DMS114 treated with DMSO at 0.1 percent for 48 hours (cell line): ENCODE data around the gene BTBD6.

Source experiments
- DNase-seq: peaks from one replicate; lab custom pipeline; 2025; ENCODE audit not compliant: unreplicated experiment; lab: John Stamatoyannopoulos, UW

Gene BTBD6

DNA sequence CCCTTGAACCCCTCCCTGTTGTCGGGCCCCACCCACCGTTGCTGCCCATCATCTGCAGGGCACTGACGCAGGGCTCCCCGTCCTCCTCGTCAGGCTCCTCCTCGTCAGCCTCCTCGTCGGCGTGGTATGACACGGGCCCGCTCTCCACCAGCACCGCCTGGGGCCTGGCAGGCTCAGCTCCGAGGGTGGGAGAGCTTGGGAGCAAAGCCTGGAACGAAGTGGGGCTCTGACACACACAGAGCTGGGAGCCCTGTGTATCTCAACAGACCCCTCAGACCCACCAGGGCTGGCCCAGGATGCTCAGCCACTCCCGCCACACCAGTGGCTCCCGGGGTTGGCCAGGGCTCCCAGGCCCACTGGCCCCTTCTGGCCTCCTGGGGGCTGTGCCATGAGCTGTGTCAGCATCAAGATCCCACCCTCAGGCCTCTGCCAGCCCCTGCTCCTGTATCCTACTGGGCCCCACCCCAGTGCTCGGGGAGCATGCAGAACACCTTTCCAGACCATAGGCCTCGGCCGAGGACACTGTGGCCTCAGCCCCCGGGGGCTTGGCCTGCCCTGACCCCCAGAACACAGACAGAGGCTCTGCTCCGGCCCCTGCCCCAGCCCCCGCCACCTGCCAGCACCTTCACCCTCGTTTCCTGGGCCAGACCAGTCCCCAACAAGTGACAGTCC, 37.1 kb upstream of the BTBD6 start:
- DNase-seq: no peak

DNA sequence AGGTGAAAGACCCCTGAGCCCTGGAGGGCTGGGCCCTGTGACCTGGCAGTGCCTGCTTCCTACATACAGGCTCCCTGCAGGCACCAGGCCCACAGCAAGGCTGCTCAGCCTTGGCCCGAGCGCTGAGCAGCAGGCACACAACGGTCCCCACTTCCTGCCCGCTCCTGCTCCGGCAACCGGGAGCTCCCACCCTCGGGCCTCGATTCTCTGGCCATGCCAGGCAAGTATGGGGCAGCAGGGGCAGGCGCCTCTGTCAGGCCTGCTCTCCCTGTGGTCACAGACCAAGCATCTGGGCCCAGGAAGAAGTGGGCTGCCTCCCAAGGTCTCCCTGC, 36.6 kb upstream of the BTBD6 start:
- DNase-seq: no peak

DNA sequence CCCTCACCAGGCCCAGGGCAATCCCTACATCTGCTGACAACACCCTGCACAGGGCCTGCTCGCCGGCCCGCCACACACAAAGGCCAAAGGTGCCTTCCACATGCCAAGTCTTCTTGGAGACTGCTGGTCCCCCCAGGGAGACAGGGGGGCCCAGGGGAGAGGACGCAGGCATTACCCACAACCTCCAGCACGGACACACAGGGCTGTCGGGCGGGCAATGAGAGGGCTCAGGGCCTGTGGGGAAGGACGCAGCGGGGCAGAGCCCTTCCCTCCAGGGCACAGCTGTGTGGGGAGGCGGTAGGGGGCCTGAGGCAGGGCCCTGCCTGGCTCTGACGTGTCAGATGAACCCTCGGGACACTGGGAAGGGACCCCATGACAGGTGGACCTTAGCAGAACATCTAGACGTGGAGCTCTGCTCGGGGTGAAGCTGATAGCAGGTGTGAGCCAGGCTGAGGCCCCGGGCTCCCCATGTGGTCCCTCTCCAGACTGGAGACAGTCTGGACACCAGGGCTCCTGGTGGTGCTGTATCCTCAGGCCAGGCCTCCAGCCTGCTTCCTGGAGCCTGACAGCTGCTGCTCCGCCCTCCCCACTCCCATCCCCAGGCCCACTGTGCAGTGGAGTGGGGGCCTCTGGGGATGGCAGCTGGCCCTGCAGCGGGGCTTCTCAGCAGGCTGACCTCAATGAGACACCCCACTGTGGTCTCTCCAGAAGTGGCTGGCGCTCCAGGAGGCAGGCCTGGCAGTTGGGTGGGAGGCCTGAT, 35.6 kb upstream of the BTBD6 start:
- no peak for DNase-seq

DNA sequence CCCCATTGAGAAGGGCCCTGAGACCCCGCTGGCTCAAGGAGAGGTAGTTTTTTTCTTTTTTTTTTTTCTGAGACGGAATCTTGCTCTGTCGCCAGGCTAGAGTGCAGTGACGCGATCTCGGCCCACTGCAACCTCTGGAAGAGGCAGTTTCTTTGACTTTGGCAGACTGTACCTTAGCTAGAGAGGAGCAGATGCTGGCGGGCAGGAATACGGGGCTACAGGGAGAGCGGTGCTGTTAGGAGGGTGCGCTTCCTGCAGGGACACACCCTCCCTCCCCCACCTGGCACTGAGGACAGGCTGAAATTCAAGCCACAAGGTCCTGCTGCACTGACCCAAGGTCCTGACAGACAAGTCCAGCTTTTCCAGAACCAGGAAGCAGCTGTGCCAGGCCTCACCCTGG, 35.0 kb upstream of the BTBD6 start:
- no peak for DNase-seq

DNA sequence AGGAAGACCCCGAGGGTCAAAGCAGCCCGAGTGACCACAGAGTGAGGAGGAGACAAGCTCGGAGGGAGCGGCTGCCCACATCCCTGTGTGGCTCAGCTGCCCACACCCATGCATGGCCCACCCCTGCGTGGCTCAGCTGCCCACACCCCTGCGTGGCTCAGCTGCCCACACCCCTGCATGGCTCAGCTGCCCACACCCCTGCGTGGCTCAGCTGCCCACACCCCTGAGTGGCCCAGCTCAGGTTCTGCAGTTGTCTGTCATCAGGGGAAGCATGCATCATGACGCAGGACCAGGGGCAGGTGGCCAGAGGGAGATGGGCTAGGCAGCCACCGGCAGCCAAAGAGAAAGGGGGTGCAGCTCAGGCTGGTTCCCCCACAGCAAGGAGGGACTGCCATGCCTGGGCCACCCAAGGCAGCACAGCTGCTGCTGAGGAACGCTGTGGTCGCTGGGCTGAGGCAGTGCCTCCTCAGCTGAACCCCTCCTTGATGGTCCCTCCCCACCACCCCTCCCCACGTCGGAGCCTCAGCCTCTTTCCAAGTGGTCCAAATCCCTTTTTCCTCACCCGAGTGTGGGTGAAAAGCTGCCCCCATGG, 33.9 kb upstream of the BTBD6 start:
- no peak for DNase-seq

DNA sequence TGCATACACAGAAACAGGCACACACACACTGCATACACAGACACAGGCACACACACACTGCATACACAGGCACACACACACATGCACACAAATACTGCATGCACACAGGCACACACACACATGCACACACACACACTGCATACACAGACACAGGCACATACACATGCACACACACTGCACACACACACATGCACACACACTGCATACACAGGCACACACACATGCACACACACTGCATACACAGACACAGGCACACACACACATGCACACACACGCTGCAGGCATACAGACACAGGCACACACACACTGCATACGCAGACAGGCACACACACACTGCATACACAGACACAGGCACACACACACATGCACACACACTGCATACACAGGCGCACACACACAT, 32.7 kb upstream of the BTBD6 start:
- DNase-seq: no peak

DNA sequence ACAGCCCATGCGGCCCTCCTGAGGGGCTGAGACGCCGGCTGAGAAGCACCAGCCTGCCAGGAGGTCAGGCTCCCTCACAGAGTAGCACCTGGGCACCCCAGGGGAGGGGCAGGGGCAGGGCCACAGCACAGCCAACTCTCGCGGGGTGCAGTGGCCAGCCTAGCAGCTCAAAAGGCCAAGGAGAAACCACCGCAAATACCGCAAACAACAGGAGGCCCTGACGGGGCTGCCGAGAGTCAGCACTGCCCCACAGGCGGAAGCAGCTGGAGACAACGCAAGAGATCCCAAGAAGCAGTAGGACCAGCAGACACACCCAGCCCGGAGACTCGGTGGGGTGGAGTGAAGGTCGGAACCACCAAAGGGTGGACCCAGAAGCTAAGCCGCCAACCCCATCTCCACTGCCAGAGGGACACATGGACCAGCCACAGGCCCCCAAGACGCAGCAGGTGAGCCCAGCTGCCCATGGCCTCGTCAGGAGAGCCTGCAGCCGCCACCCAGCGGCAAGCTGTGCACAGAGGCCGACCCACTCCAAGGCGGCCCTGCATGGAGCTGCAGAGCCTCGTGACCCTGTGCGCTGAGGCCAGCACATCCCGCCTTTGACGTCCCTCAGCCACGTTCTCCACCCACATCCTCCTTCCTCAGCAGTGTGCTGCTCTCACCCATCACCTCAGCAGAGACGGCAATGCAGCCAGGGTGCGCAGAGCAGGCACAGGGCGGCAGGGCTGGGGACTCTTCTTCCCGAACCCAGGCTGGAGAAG, 31.7 kb upstream of the BTBD6 start:
- DNase-seq: no peak

DNA sequence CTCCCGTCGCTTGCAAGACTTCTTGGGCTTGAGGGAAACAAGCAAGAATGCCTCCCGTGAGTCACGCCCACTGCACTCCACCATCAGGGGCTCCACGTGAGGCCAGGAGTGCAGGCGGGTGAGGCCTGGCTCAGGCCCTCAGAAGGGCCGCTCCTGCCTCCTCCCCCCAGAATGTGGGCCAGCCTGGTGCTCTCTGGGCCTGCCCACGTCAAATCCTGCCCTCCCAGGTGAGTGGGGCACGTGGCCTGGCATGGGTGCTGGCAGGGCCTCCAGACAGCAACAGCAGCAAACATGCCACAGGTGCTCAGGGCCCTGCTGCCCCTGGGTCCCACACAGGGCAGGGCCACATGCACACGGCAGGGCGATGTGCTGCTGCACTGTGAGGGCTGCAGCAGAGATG, 30.6 kb upstream of the BTBD6 start:
- no peak for DNase-seq

DNA sequence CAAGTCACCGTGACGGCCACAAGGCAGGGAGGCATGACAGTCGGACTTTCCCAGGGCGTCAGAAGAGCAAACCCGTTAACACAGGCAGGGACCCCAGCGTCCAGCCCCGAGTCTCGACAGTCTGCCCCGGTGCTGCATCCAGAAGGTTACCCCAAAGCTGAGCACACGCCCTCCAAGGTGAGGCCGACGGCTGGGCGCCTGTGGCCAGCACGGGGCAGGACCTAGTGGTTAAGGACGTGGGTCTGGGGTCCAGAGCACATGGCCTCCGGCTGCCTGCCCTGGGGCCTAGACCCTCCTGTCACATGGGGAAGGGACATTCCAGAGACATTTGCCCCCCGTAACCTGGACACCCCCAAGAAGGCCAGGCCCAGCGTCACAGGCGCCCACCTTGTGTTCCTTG, 29.7 kb upstream of the BTBD6 start:
- DNase-seq: no peak

DNA sequence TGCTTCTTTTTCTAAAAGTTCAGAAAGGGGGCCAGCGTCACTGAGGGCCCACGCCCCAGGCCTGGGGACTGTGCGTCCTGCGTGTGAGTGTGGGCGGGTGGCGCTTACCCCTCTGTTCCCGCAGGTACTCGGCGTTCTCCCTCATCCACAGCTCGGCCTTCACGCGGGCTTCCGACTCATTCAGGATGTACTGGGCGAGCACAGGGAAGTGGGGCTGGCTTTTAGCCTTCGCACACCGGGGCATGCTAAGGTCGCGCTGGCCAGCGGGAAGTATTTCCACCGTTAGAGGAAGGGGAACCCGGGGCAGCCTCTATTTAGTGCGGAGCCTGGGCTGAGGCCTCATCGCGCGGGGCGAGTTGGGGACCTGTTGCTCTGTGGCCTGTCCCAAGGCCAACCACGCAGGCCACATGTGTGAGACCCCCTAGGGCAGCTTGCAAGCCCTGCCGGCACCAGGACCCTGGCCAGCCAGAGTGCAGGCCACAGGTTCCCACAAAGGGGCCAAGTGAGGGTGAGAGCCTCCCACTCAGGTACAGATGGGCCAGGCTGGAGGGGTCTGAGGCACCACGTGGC, 29.2 kb upstream of the BTBD6 start:
- no peak for DNase-seq

DNA sequence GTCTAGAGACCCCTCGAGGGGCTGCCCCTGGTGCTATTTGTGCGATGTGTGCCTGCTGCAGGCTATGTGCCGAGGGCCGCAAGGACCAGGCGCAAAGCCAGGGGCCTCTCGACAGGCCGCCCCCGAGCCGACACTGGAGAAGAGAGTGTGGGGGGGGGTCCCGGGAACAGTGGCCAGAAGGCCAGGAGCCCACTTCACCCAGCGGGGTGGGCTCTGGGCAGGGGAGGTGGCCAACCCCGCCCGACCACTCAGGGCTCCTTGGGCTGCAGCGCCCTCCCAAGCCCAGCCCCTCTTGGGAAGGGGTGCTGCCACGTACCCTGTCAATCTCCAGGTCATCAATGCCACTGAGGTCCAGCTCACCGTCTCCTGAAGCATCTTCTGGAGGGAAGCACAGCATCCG, 28.6 kb upstream of the BTBD6 start:
- DNase-seq: no peak

DNA sequence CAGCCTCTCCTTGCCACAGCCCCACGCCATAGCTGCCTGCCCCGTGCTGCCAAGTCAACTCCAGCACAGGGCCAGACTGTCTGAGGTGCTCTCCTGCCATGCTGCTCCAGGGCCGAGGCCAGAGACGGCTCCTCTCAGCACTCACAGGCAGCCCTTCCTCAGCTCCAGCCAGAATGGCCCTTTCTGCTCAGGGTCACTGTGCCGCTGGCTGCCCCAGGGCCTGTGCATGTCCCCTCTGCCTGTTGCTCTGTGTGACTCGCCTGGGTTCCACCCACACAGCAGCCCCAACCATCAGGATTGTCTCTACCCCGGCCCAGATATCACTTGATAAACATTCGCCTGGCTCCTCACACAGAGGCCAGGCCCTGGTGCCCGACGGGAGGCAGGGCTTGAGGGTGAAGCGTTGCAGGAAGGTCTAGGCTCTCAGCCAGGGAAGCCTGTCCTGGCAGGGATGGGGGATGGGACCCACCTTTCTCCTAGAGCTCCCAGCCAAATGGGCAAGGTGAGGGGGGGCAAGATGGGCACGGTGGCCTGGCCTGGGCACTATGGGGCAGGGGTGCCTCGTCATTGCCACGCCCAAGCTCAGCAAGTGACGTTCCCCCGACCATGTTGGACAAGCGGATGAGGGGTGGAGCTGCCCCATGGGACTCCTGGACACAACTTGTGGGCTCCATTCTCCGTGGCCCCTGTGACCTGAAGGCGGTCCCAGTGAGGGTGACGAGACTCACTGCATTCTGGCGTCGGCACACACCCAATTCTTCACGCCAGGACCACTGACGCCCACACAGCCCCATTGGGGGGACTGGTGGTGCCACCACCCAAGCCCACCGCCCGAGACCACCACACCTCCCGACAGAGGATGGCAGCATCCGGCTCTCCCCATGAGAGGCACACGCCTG, 27.4 kb upstream of the BTBD6 start:
- no peak for DNase-seq

DNA sequence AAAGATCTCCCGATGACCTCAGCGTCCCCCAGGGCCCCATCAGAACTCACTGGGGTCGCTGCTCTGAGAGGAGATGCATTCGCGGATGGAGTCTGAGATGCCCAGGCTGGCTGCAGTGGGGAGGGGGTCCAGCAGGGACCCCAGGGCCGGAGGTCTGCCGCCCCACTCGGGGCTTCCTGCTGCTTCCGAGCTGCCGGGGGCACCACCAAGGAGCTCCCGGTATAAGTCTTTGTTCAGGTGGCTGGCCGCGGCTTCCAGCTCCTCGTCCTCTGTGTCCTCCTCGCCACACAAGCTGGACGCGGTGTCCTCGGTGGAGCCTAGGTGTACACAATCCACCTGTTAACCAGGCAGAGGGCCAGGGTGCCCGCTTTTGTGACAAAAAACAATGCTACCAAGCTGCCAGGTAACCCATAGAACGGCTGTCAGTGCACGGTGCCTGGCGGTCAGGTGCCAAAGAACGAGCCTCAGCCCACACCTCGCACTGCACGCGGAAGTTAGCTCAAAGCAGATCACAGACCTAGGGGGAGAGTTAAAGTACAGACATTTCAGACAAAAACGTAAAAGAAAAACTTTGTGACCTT, 26.6 kb upstream of the BTBD6 start:
- no peak for DNase-seq

DNA sequence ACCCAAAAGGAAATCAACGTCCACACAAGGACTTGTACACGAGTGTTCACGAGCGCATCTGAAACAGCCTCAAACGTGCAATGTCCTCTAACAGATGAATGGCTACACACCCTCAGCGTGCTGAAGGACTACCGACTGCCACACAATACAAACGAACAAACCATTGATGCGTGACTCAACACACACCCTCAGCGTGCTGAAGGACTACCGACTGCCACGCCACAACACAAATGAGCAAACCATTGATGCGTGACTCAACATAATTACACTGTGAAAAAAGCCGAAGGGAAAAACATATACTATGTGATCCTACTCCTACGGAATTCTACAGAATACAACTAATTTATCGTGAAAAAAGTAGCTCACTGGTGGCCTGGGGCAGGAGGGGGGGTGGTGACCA, 25.1 kb upstream of the BTBD6 start:
- no peak for DNase-seq

DNA sequence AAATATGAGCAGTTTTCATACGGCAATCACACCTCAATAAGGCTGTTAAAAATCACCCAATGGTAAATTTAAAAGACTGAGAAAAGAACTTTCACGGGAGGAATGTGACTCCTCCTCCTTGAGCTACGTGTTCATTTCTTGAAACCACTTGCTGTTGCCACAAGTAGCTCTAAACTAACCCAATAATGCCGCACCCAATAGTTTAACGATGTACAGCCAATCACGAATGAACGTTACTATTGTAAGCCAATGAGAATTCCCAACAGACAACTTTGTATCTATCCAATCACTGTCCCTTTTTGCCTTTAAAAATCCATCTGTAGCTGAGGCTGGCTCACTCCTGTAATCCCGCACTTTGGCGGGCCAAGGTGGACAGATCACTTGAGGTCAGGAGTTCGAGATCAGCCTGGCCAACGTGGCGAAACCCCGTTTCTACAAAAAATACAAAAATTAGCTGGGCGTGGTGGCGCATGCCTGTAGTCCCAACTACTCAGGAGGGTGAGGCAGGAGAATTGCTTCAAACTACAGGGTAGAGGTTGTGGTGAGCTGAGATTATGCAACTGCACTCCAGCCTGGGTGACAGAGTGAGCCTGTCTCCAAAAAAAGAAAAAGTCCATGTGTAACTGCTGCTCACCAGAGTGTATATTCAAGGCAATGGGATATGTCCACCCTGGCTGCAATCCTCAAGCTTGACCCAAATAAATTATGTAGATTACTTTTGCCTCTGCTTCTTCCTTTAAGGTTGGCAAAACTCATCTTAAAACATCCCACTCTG, 24.4 kb upstream of the BTBD6 start:
- no peak for DNase-seq

DNA sequence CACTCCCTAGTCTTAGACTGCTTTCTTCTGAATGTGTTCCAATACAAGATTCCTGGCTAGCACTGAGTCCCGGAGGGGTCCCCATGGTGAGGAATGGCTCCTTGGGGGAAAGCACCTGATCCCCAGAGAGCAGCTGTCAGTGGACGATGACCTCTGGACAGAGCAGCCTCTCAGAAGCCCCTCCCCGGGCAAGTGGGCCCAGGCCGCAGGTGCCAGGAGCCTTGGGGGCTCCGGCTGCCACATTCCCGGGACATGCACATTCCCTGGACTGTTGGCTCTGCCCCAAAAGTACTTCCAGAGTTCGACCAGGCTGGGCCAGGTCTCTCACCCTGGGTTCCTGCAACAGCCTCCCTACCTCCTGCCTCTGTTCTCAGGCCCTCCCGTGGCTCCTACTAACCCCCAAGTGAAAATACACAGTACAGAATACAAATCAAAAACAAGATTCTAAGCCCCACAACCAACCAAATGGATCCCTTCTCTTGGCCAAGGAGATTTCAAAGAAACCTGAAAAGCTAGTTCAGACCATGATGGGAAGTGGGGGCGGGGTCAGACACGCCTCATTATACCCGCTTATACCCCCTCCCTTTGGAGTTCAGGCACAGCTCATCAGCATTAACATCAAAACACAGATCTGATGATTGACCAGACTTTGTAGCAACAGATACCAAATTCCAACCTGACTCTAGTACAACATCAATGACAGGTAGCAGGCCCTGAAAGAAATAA, 23.3 kb upstream of the BTBD6 start:
- DNase-seq: no peak

DNA sequence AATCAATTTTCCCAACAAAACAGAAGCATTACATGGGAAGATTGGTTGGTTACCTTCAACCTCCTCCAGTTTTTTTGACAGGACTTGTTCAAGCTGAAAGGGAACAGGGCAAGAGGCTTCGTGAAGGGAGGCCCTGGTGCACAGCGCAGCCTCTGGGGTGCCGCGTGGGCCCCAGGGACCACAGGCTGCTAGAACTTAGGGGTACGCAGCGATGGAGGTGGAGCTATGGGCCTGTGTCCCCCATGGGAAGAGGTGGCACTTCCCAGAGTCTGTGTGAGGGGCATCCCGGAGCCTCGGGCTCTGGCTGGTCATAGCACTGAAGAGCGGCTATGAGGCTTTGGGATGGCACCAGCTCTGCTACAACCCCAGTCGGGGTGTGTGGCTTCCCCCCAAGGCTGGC, 22.1 kb upstream of the BTBD6 start:
- DNase-seq: no peak

DNA sequence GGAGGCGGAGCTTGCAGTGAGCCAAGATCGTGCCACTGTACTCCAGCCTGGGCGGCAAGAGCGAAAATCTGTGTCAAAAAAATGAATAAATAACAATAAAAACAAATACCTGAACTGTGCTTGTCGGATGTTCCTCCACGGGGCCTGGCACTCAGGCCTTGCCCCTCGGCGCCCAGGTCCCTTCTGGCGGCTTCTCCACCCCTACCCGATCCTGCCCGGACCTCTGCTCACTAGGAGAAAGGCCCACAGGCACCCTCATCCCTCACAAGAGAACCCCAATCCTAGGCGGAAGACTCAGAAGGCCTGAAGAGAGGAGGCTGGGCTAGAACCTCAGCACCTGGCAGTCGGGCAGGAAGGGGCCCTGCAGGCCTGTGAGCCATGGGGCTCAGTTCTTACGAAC, 21.0 kb upstream of the BTBD6 start:
- no peak for DNase-seq

DNA sequence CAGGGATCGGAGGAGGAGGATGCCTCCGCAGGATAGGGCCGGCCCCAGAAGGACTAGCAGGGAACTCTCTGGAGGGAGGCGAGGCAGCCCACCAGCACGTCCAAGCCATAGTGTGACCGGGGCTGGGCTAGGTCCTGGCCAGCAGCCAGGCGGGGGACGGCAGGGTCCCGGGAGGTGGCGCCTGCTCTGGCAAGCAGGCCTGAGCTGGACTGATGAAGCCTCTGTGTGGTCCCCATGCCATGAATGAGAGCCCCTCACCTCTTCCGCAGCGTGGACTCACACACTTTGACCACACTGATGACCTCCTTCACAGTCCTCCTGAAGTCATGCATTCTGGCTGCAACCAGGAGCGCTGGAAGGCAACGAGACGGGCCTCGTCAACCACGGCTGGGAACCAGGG, 19.8 kb upstream of the BTBD6 start:
- DNase-seq: no peak
